ENCODE data around the gene SLC35F1.

The SLC35F1 gene

DNA sequence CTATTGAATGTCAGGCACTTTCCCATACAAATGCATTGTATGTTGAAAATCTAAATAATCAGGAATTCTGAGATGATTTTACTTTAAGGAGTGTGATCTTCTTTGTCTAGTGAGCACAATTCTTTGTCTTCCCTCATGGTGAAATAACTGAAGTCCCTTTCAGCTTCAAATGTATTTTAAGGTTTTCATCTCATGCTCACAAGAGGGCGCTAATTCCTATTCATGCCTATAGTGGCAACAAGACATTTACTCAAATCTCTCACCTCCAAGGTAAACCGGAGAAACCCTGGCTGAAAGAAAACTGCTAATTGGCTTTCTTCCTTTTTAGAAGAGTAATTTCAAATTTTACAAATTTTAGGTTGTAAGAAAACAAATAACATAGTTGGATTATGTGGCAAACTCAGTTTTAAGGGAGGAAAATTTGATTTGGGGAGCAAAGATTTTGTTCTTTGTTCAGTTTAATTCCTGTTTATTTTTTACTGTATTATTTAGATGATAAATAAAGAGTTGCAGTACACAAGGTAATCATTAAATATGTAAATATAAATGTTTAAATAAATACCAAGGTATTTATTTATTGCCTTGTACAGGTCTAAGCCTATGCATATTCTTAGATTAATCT, 69.1 kb downstream of the SLC35F1 start (continued):
- TF ChIP-seq, protein P1, sequence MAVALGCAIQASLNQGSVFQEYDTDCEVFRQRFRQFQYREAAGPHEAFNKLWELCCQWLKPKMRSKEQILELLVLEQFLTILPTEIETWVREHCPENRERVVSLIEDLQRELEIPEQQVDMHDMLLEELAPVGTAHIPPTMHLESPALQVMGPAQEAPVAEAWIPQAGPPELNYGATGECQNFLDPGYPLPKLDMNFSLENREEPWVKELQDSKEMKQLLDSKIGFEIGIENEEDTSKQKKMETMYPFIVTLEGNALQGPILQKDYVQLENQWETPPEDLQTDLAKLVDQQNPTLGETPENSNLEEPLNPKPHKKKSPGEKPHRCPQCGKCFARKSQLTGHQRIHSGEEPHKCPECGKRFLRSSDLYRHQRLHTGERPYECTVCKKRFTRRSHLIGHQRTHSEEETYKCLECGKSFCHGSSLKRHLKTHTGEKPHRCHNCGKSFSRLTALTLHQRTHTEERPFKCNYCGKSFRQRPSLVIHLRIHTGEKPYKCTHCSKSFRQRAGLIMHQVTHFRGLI (tag by site-specific recombination; IDR thresholded peaks at IDR 0.05), result no peak
- TF ChIP-seq ZNF544 (tag by site-specific recombination; IDR thresholded peaks at IDR 0.05), result no peak
- TF ChIP-seq GLIS2 (tag by site-specific recombination; IDR thresholded peaks at IDR 0.05), result no peak
- TF ChIP-seq ZBTB17 (tag by site-specific recombination; IDR thresholded peaks at IDR 0.05), result no peak
- TF ChIP-seq ZNF155 (tag by site-specific recombination; IDR thresholded peaks at IDR 0.05), result no peak
- TF ChIP-seq ZNF132 (tag by site-specific recombination; IDR thresholded peaks at IDR 0.05; ENCODE audit: borderline replicate concordance), result no peak
- TF ChIP-seq, protein P2, sequence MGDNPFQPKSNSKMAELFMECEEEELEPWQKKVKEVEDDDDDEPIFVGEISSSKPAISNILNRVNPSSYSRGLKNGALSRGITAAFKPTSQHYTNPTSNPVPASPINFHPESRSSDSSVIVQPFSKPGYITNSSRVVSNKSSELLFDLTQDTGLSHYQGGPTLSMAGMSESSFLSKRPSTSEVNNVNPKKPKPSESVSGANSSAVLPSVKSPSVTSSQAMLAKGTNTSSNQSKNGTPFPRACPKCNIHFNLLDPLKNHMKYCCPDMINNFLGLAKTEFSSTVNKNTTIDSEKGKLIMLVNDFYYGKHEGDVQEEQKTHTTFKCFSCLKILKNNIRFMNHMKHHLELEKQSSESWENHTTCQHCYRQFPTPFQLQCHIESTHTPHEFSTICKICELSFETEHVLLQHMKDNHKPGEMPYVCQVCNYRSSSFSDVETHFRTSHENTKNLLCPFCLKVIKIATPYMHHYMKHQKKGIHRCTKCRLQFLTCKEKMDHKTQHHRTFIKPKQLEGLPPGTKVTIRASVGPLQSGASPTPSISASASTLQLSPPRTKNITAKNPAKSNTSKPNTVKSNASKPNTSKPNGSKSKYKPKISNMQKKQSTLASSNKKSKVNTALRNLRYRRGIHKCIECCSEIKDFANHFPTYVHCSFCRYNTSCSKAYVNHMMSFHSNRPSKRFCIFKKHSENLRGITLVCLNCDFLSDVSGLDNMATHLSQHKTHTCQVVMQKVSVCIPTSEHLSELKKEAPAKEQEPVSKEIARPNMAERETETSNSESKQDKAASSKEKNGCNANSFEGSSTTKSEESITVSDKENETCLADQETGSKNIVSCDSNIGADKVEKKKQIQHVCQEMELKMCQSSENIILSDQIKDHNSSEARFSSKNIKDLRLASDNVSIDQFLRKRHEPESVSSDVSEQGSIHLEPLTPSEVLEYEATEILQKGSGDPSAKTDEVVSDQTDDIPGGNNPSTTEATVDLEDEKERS (tag by site-specific recombination; IDR thresholded peaks at IDR 0.05), result no peak
- TF ChIP-seq HOXD13 (CRISPR knock-in tag; IDR thresholded peaks at IDR 0.05; ENCODE audit: borderline replicate concordance), result no peak
- peak; percentile 36; the same call in 1 of the 2 replicates for TF ChIP-seq PRDM1 (tag by site-specific recombination; IDR thresholded peaks at IDR 0.05)
- TF ChIP-seq ZBTB7A (tag by site-specific recombination; IDR thresholded peaks at IDR 0.05; ENCODE audit: low read depth), result no peak
- TF ChIP-seq ZNF2 (tag by site-specific recombination; IDR thresholded peaks at IDR 0.05), result no peak
- 0 out of 2 replicates have a peak, but pooled peaks have one; percentile 38 for TF ChIP-seq CTCF (tag by site-specific recombination; IDR thresholded peaks at IDR 0.05)
- TF ChIP-seq ZNF426 (tag by site-specific recombination; IDR thresholded peaks at IDR 0.05), result no peak

DNA sequence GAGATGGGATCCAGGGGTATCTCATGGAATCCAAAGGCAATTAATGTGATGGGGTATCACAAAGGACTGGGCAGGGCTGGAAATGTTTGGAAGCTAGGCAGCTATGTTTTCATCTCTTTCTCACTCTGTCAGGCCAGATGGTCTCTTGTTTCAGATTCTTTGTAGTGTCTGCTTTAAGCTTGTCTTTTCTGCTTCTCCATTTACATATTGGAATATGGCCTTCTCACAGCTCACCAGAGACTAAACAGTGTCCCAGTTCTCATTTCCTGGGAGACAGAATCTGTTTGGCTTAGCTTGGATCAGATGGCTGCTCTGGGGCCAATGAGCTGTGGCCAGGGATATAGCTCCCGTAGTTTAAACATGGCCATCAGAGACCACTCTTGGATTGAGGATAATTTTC, 78.9 kb downstream of the SLC35F1 start:
- H3K9me3 ChIP-seq (ENCODE audit: control insufficient read depth, insufficient read depth, low read depth, low read length), result no peaks in the 10 kb centered on the region
- ChIA-PET CTCF (interaction anchor here (1.1 to 2.4 kb wide), 3 partner anchors 9 to 273 kb away, joined by 3 to 11 read pairs (median 3); no protein-coding TSS in a partner anchor), POLR2A (interaction anchor here (0.6 kb wide), 1 partner anchor 109 kb away, joined by 3 read pairs; no protein-coding TSS in a partner anchor)
- H3K36me3 ChIP-seq (ENCODE audit: control insufficient read depth in 2 of 2, insufficient read depth in 1 of 2, low read length in 2 of 2), result no peaks in the 10 kb centered on the region
- H3K4me1 ChIP-seq (ENCODE audit: control insufficient read depth, insufficient read depth, low read length), result no peaks in the 10 kb centered on the region
- H3K27ac ChIP-seq (ENCODE audit: extremely low read depth, low read depth, low read length), result no peak overlapping the region
- H3K4me3 ChIP-seq (ENCODE audit: low read depth, low read length), result no peak overlapping the region
- TF ChIP-seq ZNF791 (tag by site-specific recombination; IDR thresholded peaks at IDR 0.05) (no peak), ZNF571 (tag by site-specific recombination; IDR thresholded peaks at IDR 0.05) (no peak), KLF8 (tag by site-specific recombination; IDR thresholded peaks at IDR 0.05) (no peak), ZFP37 (tag by site-specific recombination; IDR thresholded peaks at IDR 0.05) (no peak), REST (tag by site-specific recombination; IDR thresholded peaks at IDR 0.05) (no peak), ZNF202 (tag by site-specific recombination; IDR thresholded peaks at IDR 0.05; ENCODE audit: borderline replicate concordance) (no peak)
- TF ChIP-seq, protein P3, sequence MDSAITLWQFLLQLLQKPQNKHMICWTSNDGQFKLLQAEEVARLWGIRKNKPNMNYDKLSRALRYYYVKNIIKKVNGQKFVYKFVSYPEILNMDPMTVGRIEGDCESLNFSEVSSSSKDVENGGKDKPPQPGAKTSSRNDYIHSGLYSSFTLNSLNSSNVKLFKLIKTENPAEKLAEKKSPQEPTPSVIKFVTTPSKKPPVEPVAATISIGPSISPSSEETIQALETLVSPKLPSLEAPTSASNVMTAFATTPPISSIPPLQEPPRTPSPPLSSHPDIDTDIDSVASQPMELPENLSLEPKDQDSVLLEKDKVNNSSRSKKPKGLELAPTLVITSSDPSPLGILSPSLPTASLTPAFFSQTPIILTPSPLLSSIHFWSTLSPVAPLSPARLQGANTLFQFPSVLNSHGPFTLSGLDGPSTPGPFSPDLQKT (IDR thresholded peaks at IDR 0.05; ENCODE audit: borderline replicate concordance, low read depth, low read length), result no peak
- TF ChIP-seq, protein P4, sequence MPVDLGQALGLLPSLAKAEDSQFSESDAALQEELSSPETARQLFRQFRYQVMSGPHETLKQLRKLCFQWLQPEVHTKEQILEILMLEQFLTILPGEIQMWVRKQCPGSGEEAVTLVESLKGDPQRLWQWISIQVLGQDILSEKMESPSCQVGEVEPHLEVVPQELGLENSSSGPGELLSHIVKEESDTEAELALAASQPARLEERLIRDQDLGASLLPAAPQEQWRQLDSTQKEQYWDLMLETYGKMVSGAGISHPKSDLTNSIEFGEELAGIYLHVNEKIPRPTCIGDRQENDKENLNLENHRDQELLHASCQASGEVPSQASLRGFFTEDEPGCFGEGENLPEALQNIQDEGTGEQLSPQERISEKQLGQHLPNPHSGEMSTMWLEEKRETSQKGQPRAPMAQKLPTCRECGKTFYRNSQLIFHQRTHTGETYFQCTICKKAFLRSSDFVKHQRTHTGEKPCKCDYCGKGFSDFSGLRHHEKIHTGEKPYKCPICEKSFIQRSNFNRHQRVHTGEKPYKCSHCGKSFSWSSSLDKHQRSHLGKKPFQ (tag by site-specific recombination; IDR thresholded peaks at IDR 0.05), result no peak
- TF ChIP-seq, protein P5, sequence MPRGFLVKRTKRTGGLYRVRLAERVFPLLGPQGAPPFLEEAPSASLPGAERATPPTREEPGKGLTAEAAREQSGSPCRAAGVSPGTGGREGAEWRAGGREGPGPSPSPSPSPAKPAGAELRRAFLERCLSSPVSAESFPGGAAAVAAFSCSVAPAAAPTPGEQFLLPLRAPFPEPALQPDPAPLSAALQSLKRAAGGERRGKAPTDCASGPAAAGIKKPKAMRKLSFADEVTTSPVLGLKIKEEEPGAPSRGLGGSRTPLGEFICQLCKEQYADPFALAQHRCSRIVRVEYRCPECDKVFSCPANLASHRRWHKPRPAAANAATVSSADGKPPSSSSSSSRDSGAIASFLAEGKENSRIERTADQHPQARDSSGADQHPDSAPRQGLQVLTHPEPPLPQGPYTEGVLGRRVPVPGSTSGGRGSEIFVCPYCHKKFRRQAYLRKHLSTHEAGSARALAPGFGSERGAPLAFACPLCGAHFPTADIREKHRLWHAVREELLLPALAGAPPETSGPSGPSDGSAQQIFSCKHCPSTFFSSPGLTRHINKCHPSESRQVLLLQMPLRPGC (tag by site-specific recombination; IDR thresholded peaks at IDR 0.05), result no peak
